IPS-18c (cell line): ENCODE results near the gene SLC2A11.

Experiments
- H3K4me3 ChIP-seq: 2 replicates; pipeline ENCODE4 v1.7.0; 2013; ENCODE audit warnings: low read depth, mild to moderate bottlenecking, low read length, moderate library complexity; ENCODE audit not compliant: insufficient read depth
- H3K9me3 ChIP-seq: one replicate; pipeline ENCODE4 v1.6.1; 2013; ENCODE audit warnings: mild to moderate bottlenecking, low read length, moderate library complexity; ENCODE audit not compliant: control insufficient read depth, insufficient read depth

Gene SLC2A11

GRCh38 chr22:23829845-23830372 lies 27.8 kb upstream of the SLC2A11 start:
- no peak overlapping the region for H3K4me3 ChIP-seq

GRCh38 chr22:23831261-23831660 lies 26.4 kb upstream of the SLC2A11 start:
- H3K4me3 ChIP-seq, result no peak overlapping the region
- no peaks in the 10 kb centered on the region for H3K9me3 ChIP-seq

More at GRCh38 chr22:23829845-23830372, 27.8 kb upstream of the SLC2A11 start:
- H3K9me3 ChIP-seq, result no peaks in the 10 kb centered on the region

GRCh38 chr22:23831781-23832180 lies 25.9 kb upstream of the SLC2A11 start:
- no peaks in the 10 kb centered on the region for H3K9me3 ChIP-seq
- H3K4me3 ChIP-seq, result no peak overlapping the region

- no peaks in the 10 kb centered on the region for H3K9me3 ChIP-seq
- no peak overlapping the region for H3K4me3 ChIP-seq
Observed at GRCh38 chr22:23832226-23833016, 25.3 kb upstream of the SLC2A11 start.

GRCh38 chr22:23833017-23833751 lies 24.5 kb upstream of the SLC2A11 start:
- no peaks in the 10 kb centered on the region for H3K9me3 ChIP-seq
- no peak overlapping the region for H3K4me3 ChIP-seq

GRCh38 chr22:23833911-23834317 lies 23.8 kb upstream of the SLC2A11 start:
- Histone ChIP-seq H3K9me3 (no peaks in the 10 kb centered on the region), H3K4me3 (no peak overlapping the region)

- Histone ChIP-seq H3K4me3 (no peak overlapping the region), H3K9me3 (no peaks in the 10 kb centered on the region)
Observed at GRCh38 chr22:23834406-23834792, 23.3 kb upstream of the SLC2A11 start.

- no peaks in the 10 kb centered on the region for H3K9me3 ChIP-seq
- H3K4me3 ChIP-seq, result no peak overlapping the region
Observed at GRCh38 chr22:23834793-23835483, 22.7 kb upstream of the SLC2A11 start.

- Histone ChIP-seq H3K4me3 (no peak overlapping the region), H3K9me3 (no peaks in the 10 kb centered on the region)
Observed at GRCh38 chr22:23835484-23836144, 22.1 kb upstream of the SLC2A11 start.

- H3K9me3 ChIP-seq, result no peaks in the 10 kb centered on the region
Observed at GRCh38 chr22:23836281-23836680, 21.4 kb upstream of the SLC2A11 start.

GRCh38 chr22:23836692-23837495 lies 20.8 kb upstream of the SLC2A11 start:
- H3K9me3 ChIP-seq, result no peaks in the 10 kb centered on the region
- no peak overlapping the region for H3K4me3 ChIP-seq

More at GRCh38 chr22:23836281-23836680, 21.4 kb upstream of the SLC2A11 start:
- H3K4me3 ChIP-seq, result no peak overlapping the region

- Histone ChIP-seq H3K9me3 (no peaks in the 10 kb centered on the region), H3K4me3 (no peak overlapping the region; the same call in 1 of the 2 replicates)
Observed at GRCh38 chr22:23837496-23837859, 20.2 kb upstream of the SLC2A11 start.

- Histone ChIP-seq H3K4me3 (peak overlapping the region; percentile 67), H3K9me3 (no peaks in the 10 kb centered on the region)
Observed at GRCh38 chr22:23837911-23838680, 19.6 kb upstream of the SLC2A11 start.

GRCh38 chr22:23838681-23839468 lies 18.8 kb upstream of the SLC2A11 start, which contains the start of gene DERL3:
TSS of gene DERL3 (minus strand) at chr22:23839006. CDS start at chr22:23838987, 19 bp downstream.
- H3K4me3 ChIP-seq, result peak within 1 kb of the TSS; percentile 67
- no peaks in the 10 kb centered on the region for H3K9me3 ChIP-seq

GRCh38 chr22:23840026-23840425 lies 17.6 kb upstream of the SLC2A11 start:
- no peak overlapping the region for H3K4me3 ChIP-seq
- no peaks in the 10 kb centered on the region for H3K9me3 ChIP-seq
